GM18507 (cell line): ENCODE measurements around the gene TINAG.
A peak's percentile ranks its signal among the peaks of the same experiment; 100 is the strongest.

Source experiments
- DNase-seq: peaks from one replicate; pipeline ENCODE4 v3.0.0; 2011; ENCODE audit warnings: low read depth; ENCODE audit not compliant: insufficient read length; ENCODE audit errors: extremely low spot score
- FAIRE-seq: peaks from 2 replicates; lab custom pipeline; 2011; peaks lifted over from hg19 to GRCh38; lab: Jason Lieb, UNC

Gene TINAG, protein sequence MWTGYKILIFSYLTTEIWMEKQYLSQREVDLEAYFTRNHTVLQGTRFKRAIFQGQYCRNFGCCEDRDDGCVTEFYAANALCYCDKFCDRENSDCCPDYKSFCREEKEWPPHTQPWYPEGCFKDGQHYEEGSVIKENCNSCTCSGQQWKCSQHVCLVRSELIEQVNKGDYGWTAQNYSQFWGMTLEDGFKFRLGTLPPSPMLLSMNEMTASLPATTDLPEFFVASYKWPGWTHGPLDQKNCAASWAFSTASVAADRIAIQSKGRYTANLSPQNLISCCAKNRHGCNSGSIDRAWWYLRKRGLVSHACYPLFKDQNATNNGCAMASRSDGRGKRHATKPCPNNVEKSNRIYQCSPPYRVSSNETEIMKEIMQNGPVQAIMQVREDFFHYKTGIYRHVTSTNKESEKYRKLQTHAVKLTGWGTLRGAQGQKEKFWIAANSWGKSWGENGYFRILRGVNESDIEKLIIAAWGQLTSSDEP

GRCh38 chr6:54308289-54308985 is at the start of gene TINAG:
TINAG (plus strand) TSS chr6:54308441; CDS start chr6:54308551, 110 bp downstream.
- DNase-seq, result no peak
- peak; percentile 59 for FAIRE-seq

- DNase-seq, result no peak
- FAIRE-seq, result peak; percentile 52
Measured at GRCh38 chr6:54260025-54260424, 48.2 kb upstream of the TINAG start.

DNA sequence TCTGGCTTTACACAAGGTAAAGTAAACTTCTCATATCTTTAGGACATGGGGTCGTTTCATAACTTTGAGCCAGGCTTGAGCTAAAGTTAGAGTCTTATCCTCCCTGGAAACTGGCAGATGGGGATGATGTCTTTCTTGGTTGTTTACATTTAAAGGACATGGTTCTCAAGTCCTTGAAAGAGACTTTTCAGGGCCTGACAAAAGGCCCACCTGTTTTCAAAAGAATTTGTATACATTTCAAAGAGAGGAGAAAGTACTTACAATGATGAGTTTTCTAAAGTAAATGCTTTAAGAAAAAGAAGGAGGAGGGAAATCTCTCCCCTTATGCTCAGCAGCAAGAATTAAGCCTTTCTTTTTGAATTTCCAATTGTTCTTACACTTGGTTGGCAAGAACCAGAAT is 45.7 kb upstream of the TINAG start:
- no peak for FAIRE-seq
- no peak for DNase-seq

DNA sequence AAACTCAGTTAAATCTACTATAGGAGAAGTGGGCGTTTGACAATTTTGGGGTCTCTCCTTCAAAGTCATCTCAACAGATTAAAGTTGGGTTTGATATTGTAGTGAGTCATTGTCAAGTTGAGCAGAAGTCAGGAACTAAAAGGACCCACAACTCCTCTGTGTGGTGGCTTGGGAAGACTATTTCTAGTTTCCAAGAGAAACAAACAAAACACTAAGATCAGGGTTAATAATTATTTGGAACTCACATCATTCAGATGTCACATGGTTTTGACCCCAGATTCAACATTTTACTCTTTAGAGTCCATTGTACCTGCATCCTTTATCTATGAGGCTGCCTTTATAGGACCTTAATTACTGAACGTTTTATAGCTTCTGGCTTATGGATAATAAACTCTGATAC is 45.3 kb upstream of the TINAG start:
- FAIRE-seq (no peak), DNase-seq (no peak)

DNA sequence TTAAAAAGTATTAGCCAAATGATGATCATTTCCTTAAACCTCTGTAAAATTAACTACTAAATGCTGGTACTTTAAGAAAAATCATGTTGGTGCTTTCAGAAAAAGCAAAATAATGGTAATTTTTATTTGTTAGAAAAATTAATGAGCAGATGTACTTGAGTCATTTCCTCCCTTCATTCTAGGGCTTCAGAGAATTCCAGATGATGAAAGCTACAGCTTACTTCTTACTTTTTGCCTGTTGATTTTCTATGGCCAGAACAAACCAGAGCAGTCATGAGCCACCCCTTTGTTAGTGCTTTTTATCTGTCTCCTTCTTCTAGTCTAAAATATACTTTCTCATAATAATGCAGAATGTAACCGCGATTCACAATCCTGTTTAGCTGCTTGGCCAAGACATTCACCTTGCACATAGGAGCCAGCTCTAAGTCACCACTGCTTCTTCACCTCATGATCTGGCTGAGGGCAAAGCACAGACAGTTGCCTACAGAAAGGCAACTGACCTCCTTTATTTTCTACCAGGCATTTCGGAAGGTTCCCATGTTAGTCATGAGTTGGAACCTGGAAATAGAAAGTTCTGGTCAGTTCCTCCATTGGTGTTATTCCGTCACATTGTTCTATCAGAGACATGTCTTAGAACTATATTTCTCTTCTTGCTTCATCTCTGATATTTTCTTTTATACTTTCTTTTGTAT is 43.5 kb upstream of the TINAG start:
- FAIRE-seq, result no peak
- DNase-seq, result no peak

GRCh38 chr6:54266400-54266923 is 41.8 kb upstream of the TINAG start:
- FAIRE-seq (no peak), DNase-seq (no peak)

DNA sequence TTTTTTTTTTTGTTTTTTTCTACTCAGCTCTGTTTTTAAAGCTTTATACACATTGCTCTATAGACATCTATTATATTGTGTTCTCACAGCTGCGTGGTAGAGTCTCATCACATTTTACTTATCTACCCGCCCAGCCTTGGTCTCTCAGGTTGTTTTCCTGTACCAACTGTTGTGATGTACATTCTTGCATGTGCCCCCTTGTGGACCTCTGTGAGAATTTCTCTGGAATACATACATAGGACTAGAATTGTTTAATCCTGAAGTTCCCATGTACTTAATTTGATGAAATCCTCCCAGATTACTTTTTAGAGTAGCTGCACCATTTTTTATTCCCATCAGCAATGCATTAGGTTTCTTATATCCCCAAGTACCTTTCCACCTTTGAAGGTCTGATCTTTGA is 40.4 kb upstream of the TINAG start:
- DNase-seq (no peak), FAIRE-seq (peak; percentile 60)

DNA sequence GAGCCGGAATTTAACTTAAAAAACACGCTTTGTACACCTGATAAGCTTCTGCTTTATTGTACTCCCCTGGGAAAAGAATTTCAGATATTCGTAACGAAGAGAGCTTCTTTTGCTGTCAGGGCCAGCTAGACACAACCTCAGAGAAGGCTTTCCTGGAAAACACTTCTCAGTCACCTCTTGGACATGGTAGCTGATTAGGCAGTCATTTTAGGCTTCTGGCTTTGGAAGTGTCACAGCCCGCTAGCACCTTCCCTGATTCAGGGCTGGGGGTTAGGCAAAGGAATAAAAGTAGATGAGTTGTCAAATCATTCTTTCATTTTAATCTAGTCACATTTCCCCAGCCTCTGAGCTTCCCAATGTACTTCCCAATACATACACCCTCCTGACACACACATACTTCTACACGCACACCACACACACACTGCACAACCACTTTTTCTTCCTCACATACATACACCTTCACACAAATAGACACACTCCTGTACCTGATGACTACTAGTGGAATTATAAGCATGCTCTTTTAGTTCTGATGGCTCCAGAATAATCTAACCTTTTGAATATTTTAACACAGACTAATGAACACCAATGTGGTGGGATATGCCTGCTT is 34.9 kb upstream of the TINAG start:
- FAIRE-seq, result no peak

DNA sequence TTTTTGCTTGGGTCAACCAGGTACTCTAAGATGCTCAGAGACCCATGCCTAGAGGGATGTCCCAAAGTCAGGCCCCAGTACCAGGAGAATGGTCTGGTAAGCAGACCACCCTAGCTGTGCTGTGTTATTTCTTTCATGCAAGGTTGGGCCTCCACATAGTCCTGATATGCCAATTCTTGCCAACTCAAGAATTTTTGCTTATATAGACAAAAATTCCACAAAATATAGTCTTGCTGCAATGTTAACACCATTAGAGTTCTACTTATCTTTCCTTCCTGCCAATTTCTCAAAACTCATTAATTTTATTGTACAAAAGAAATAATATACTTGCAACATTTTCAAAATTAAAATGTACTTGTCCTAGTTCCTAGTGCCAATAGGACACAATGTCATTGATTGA is 33.9 kb upstream of the TINAG start:
- FAIRE-seq (no peak), DNase-seq (no peak)

More for the DNA sequence above, 34.9 kb upstream of the TINAG start:
- no peak for DNase-seq

DNA sequence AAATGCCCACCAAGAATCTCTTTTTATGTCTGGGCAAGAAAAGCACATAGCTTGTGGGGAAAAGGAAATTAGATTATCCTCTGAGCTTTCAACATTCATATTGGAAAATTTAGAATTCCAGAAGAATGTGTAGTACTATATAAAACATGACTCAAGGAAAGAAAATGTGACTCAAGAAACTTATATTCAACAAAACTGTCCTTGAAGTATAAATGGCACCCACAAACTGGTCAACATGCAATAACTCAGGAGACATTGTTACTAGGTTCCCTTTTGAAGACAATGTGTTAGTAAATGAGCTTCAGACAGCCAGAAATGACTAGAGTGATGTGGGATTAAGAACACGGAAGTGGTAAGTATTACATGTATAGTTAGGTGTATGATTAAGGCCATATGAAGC is 26.1 kb upstream of the TINAG start:
- DNase-seq, result no peak

GRCh38 chr6:54284161-54284860 is 23.9 kb upstream of the TINAG start:
- DNase-seq (no peak), FAIRE-seq (peak; percentile 39)

More for the DNA sequence above, 26.1 kb upstream of the TINAG start:
- no peak for FAIRE-seq

GRCh38 chr6:54285595-54285994 is 22.6 kb upstream of the TINAG start:
- FAIRE-seq, result peak; percentile 31

GRCh38 chr6:54286141-54286540 is 22.1 kb upstream of the TINAG start:
- FAIRE-seq (no peak), DNase-seq (no peak)

More at GRCh38 chr6:54285595-54285994, 22.6 kb upstream of the TINAG start:
- DNase-seq, result no peak

GRCh38 chr6:54288474-54288873 is 19.8 kb upstream of the TINAG start:
- FAIRE-seq (peak; percentile 15), DNase-seq (no peak)

DNA sequence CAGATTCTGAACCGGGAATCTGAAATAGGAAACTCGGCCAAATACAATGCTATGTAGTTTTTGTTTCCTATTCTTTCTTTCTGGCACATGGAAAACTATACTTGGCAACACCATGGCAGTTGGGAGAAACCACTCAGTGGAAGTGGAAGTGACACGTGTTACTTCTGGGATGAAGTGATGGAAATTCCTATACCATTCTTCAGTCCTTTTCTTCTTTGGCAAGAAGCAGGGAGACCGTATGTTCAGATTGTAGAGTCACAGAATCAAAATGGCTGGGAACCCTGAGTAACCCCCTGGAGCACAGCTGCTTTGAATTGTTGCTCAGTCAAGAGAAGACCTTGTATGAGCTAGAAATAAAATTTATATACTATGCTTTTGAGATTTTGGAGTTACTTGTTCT is 18.8 kb upstream of the TINAG start:
- no peak for DNase-seq
- no peak for FAIRE-seq

GRCh38 chr6:54291146-54291545 is 17.1 kb upstream of the TINAG start:
- DNase-seq, result no peak
- peak; percentile 87 for FAIRE-seq

- DNase-seq (peak; percentile 15), FAIRE-seq (peak; percentile 88)
Measured at GRCh38 chr6:54291738-54292137, 16.5 kb upstream of the TINAG start.

GRCh38 chr6:54294965-54295532 is 13.2 kb upstream of the TINAG start:
- DNase-seq (no peak), FAIRE-seq (no peak)
